ENCODE measurements around the gene RAB31.

The RAB31 gene

DNA sequence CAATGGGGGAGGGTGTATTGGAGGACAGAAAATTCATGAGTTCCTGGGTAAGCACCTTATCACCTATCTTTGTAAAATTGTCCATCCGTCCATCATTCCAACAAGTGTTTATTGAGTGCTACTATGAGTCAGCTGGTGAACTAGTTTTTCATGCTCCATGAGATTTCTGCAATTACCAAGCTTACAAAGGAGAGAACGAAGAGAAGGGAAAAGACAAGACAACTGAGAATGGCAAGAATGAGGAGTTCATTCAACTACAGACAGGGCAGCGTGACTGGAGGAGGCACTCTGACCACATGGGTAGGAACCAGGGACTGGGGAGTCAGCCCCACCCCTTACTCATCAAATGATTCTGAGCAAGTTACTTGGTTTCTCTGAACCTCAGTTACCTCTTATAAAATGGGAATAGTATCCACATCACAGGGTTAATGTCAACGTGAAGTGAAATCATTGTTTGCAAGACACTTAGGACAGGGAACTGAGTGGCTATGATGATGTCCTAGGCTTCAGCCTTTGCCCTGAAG is 159.0 kb downstream of the RAB31 start:
- DNase-seq, result no peak

DNA sequence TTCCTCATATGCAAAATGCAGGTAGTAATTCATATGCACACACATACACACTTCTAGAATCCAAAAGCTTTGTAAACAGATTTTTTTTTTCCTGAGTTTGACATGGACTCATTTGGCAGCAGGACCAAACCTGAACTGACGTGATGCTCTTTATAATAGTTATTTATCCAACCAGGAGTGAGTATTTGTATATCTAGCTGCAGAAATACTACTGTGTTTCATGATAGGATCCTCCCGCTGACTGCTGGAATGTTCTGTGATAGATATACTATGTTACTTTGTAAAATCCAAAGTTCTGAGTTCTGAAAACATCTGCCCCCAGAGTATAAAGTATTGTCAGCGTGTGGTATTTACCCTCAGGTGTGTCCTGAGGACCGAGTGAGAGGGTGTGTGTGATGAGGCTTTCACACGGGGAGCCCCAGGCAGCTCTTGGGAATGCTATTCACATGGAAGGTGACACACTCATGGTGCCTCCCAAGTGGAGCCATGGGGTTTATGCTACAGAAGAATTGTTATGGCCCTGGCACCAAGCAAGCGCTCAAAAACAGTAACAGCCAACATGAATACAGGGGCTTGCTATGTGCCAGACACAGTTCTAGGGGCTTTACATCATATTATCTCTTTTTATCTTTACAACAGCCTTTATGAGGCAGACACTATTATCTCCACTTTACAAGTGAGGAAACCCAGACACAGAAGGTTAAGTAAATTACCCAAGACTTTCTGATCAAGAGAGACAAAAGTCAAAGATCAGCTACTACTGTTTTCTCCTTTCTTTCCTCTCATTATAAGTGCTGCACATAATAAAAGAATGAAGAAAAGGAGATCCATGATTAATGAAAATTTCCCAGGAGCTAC is 161.0 kb downstream of the RAB31 start:
- no peak for DNase-seq

- peak; percentile 71 for DNase-seq
Measured at GRCh38 chr18:9869715-9870430, 161.8 kb downstream of the RAB31 start.

GRCh38 chr18:9870431-9871008 is 162.4 kb downstream of the RAB31 start:
- DNase-seq, result no peak

DNA sequence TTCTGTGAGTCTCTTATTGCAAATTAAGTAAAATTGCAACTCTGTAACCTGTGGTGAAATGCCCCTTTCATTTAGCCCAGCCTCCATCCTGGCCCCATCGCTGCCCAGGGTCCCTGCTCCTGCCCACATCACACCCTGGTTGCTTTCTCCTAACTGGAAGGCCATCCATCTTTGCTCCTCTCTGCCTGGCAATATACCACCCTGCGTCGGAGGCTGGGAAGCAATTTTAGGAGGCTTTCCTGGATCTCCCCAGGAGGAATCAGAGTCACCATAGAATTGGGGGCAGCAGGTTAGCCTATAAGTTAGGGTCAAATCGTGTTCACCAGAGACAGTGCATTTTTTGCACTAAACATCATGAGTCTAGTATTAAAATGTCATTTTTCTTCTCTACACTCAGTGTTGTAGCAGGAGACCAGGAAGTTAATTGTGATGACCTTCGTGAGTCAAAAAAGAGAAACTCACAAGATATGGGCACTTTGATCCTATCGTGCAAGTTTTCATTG is 163.2 kb downstream of the RAB31 start:
- no peak for DNase-seq

DNA sequence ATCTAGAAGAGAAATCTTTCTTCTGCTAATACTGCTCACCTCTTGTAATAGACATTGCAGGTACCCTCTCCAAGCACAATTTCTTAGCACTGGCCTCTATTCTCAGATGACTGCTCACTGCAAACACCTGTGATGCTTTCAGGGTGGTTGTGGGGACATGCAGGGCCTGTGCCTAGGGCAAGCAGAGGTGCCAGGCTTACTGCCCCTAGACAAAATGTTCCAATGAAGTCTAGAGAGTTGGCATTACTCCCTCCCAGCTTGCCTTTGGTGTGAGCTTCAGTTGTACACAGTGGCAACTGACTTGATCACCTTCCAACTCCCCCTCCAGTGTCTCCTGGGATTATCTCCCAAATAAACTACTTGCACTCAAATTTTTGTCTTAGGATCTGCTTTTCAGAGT is 164.7 kb downstream of the RAB31 start:
- DNase-seq, result no peak

- peak; percentile 27 for DNase-seq
Measured at GRCh38 chr18:9874728-9875127, 166.6 kb downstream of the RAB31 start.

GRCh38 chr18:9876212-9876866 is 168.2 kb downstream of the RAB31 start:
- no peak for DNase-seq

DNA sequence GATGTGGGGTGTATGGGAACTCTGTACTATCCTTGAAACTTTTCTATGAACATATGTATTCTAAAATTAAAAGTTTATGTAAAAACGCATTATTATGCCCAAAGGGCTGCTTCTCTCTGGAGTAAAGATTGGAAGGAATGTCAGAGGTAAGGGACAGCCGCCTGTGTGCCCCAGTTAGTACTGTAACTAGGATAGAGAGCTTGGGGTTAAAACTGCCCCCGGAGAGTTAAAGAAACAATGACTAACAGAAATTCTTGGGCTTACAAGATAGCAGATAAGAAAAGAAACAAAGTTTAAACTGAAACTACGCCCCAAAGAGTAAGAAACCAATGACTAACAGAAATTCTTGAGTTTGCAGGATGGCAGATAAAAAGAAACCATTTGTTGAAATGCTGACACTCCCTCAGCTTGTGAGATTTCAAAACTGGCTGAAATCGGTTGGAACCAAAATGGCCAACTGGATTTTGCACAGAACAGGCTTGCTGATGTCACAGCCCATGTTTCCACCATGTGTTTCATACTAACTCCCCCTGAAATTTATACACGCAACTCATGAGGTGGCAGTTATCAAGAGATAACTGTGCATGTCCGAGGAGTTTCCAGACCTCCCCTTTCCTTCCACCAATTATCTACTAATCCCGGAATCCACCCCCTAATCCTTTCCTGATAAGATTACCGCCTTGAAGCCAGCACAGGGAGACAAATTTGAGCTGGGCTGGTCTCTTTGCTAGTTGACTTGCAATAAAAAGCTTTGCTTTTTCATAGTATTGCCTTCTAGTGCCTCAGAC is 169.0 kb downstream of the RAB31 start:
- DNase-seq, result peak; percentile 87

GRCh38 chr18:9877655-9878014 is 169.5 kb downstream of the RAB31 start:
- no peak for DNase-seq

GRCh38 chr18:9878095-9878494 is 170.0 kb downstream of the RAB31 start:
- DNase-seq, result no peak

GRCh38 chr18:9878783-9879242 is 170.7 kb downstream of the RAB31 start:
- DNase-seq, result no peak

DNA sequence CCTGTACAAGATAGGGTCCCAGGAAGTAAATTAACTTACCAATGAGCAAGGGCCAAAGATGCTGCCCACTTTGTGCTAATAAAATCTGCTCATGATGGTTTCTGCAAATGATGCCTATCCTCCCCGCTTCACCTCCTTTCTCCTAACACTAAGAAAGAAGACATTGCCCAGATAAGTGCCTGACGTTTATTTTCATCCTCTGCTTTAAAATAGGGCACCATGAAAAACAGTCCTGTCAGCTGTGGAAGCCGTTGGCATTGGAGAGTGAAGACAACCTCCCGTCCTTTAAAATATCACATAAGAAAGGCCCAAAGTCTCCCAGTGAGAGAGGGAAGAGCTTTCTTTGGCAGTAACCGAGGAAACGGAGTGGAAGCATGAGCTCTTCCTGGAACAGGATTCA is 176.0 kb downstream of the RAB31 start:
- no peak for DNase-seq

- no peak for DNase-seq
Measured at GRCh38 chr18:9884532-9885140, 176.5 kb downstream of the RAB31 start.

DNA sequence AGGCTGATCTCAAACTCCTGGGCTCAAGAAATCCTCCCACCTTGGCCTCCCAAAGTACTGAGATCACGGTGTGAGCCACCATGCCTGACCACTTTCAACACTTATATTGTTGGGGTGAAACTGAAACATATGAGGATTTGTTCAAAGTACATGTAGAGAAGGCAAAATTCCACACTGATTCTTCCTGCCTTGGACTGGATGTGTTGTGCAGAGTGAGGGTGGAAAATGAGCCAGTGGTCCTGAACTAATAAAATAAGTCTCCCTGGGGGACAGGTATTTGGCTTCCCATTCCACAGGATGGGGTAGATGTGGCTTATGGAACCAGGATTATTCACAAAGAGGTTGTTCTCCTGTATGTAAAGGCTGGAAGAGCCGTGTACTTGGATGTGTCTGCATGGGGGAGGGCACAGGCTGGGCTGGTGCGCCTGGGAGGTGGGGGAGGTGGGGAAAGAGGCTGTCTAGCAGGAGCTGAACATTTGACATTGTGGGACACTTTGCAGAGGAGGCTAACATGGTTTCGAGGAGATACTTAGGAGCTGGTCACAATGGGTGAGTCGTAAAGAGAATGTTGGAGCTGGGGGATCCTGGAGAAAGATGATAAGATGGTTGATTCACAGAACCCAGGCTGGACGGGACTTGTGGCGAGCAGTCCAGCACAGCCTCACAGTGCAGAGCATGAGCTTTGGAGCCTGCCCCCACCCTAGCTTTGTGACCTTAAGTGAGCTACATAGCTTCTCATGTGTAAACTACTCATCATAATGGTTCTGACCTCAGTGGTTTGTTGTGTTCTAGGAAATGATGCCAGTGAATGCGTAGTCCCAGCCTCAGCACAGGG is 177.3 kb downstream of the RAB31 start, which contains the start of gene TXNDC2:
TXNDC2 (plus strand) TSS at position 804 of the 835 bp plus-strand sequence. CDS start 708 bp downstream, outside the sequence.
- no peak for DNase-seq

DNA sequence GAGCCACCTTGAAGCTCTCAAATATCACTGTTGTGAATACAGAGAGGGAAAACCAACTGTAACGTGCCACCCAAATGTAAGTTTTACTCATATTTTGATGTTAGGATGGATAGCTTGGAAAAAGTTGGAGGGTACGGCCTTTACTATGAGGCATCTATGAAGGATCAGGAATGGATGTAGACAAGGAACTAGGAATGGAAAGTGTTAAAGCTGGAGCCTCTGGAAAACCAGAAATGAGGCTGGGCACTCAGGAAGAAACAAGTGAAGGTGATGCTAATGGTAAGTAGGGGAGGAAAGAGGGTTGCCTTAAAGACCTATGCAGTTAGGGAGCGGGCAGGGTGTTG is 177.9 kb downstream of the RAB31 start:
- no peak for DNase-seq

GRCh38 chr18:9887992-9888391 is 179.9 kb downstream of the RAB31 start:
- no peak for DNase-seq

- DNase-seq, result peak; percentile 60
Measured at GRCh38 chr18:9890196-9890595, 182.1 kb downstream of the RAB31 start.

- DNase-seq, result no peak
Measured at GRCh38 chr18:9890957-9891356, 182.9 kb downstream of the RAB31 start.

- peak; percentile 38 for DNase-seq
Measured at GRCh38 chr18:9891515-9891914, 183.4 kb downstream of the RAB31 start.

Data from fibroblast of skin of right quadriceps (primary cell).